IMR-90 (cell line): ENCODE results near the gene AGT. TPM values are rescaled to one million over a fixed set of nuclear protein-coding genes. Genes with fewer than 3 reads are reported as not detected.
A peak's percentile ranks its signal among the peaks of the same experiment; 100 is the strongest.

Experiments used
- ATAC-seq: fragments of 200-7000 bp; cut with Tn5 transposase; 2 replicates; pipeline ENCODE4 v1.9.1; 2020; ENCODE audit warnings: low read depth, mild to moderate bottlenecking, moderate library complexity
- BruUV-seq: library from RNA; stranded (reverse); fragments of 400-500 nt; replicated peaks from 2 replicates; lab custom pipeline; 2021; lab: Mats Ljungman, UMichigan
- CTCF ChIA-PET: fragments of 300-600 bp; formaldehyde crosslinking; extraction: SDS; loops from one replicate; lab custom pipeline; 2021; ENCODE audit warnings: antibody characterized with exemption; lab: Yijun Ruan, JAX
- POLR2A ChIA-PET: fragments of 300-600 bp; sonication (Branson Sonifier 250); formaldehyde crosslinking; loops from one replicate; lab custom pipeline; 2022; ENCODE audit warnings: antibody characterized with exemption; ENCODE audit not compliant: unreplicated experiment; lab: Charles Lee
- DNase-seq: peaks from one replicate; pipeline ENCODE4 v3.0.0; 2013
- H2AFZ ChIP-seq: replicated peaks from 2 replicates; pipeline ENCODE3; 2013; ENCODE audit warnings: low read length, mild to moderate bottlenecking; ENCODE audit not compliant: poor library complexity
- H2AK5ac ChIP-seq: 2 replicates; pipeline ENCODE4 v1.6.1; 2013; ENCODE audit warnings: low read depth, low read length, inconsistent platforms
- H2AK9ac ChIP-seq: replicated peaks from 2 replicates; pipeline ENCODE3; 2013; ENCODE audit warnings: mild to moderate bottlenecking, low read depth, low read length, moderate library complexity; ENCODE audit not compliant: poor library complexity
- H2BK120ac ChIP-seq: 2 replicates; pipeline ENCODE4 v1.6.1; 2013; ENCODE audit warnings: low read depth, low read length, inconsistent platforms
- H2BK15ac ChIP-seq: 3 replicates; pipeline ENCODE4 v1.6.1; 2013; ENCODE audit warnings: low read depth, low read length, inconsistent platforms
- H2BK20ac ChIP-seq: 2 replicates; pipeline ENCODE4 v1.6.1; 2013; ENCODE audit warnings: low read depth, mild to moderate bottlenecking, inconsistent platforms, low read length, moderate library complexity
- H2BK5ac ChIP-seq: 2 replicates; pipeline ENCODE4 v1.6.1; 2013; ENCODE audit warnings: mild to moderate bottlenecking, low read depth, low read length, inconsistent platforms; ENCODE audit not compliant: poor library complexity, severe bottlenecking
- H3K14ac ChIP-seq: replicated peaks from 2 replicates; pipeline ENCODE4 v1.6.1; 2013; ENCODE audit warnings: low read depth, low read length, inconsistent platforms
- H3K18ac ChIP-seq: 2 replicates; pipeline ENCODE4 v1.6.1; 2013; ENCODE audit warnings: low read depth, low read length, control low read depth
- H3K23ac ChIP-seq: 2 replicates; pipeline ENCODE4 v1.6.1; 2013; ENCODE audit warnings: low read depth, low read length, inconsistent platforms
- H3K27ac ChIP-seq: 2 replicates; pipeline ENCODE4 v1.5.1; 2013; ENCODE audit warnings: mild to moderate bottlenecking, control low read depth, low read length; ENCODE audit not compliant: insufficient read depth
- H3K27me3 ChIP-seq: 2 replicates; pipeline ENCODE4 v1.6.1; 2013; ENCODE audit warnings: low read length; ENCODE audit not compliant: control insufficient read depth, insufficient read depth
- H3K36me3 ChIP-seq: 2 replicates; pipeline ENCODE4 v1.6.1; 2013; ENCODE audit warnings: low read length, mixed read lengths; ENCODE audit not compliant: control insufficient read depth, insufficient read depth
- H3K4ac ChIP-seq: 2 replicates; pipeline ENCODE4 v1.6.1; 2013; ENCODE audit warnings: low read depth, low read length, inconsistent platforms
- H3K4me1 ChIP-seq: 2 replicates; pipeline ENCODE4 v1.6.1; 2013; ENCODE audit warnings: low read length, mixed read lengths; ENCODE audit not compliant: control insufficient read depth, insufficient read depth
- H3K4me2 ChIP-seq: 2 replicates; pipeline ENCODE4 v1.6.1; 2013; ENCODE audit warnings: low read depth, mild to moderate bottlenecking, control low read depth, low read length, moderate library complexity
- H3K4me3 ChIP-seq: 2 replicates; pipeline ENCODE4 v1.5.1; 2013; ENCODE audit warnings: low read depth, mild to moderate bottlenecking, control low read depth, low read length, moderate library complexity; ENCODE audit not compliant: insufficient read depth
- H3K56ac ChIP-seq: 2 replicates; pipeline ENCODE4 v1.6.1; 2013; ENCODE audit warnings: low read length, inconsistent platforms; ENCODE audit not compliant: insufficient read depth; ENCODE audit errors: extremely low read depth
- H3K79me1 ChIP-seq, 2 experiments: 2 replicates each; pipeline ENCODE4 v1.6.1; 2013; ENCODE audit warnings: low read length in 2 of 2, inconsistent platforms in 1 of 2, low read depth in 1 of 2
- H3K9ac ChIP-seq: 2 replicates; pipeline ENCODE4 v1.6.1; 2013; ENCODE audit warnings: low read depth, low read length, control low read depth
- H3K9me1 ChIP-seq: 2 replicates; pipeline ENCODE4 v1.6.1; 2013; ENCODE audit warnings: low read length, inconsistent platforms; ENCODE audit not compliant: insufficient read depth
- H3K9me3 ChIP-seq: 2 replicates; pipeline ENCODE4 v1.6.1; 2013; ENCODE audit warnings: low read length; ENCODE audit not compliant: control insufficient read depth, insufficient read depth
- H4K20me1 ChIP-seq: 2 replicates; pipeline ENCODE4 v1.6.1; 2013; ENCODE audit warnings: low read length, inconsistent platforms; ENCODE audit not compliant: insufficient read depth
- H4K5ac ChIP-seq: 2 replicates; pipeline ENCODE4 v1.6.1; 2013; ENCODE audit warnings: mild to moderate bottlenecking, low read depth, low read length, control low read depth
- H4K8ac ChIP-seq, 2 experiments: 2 replicates each; pipeline ENCODE4 v1.6.1; 2013; ENCODE audit warnings: low read depth in 2 of 2, low read length in 2 of 2, control low read depth in 1 of 2, inconsistent platforms in 1 of 2
- H4K91ac ChIP-seq: 2 replicates; pipeline ENCODE4 v1.6.1; 2013; ENCODE audit warnings: low read depth, low read length, inconsistent platforms; ENCODE audit not compliant: insufficient read depth
- BHLHE40 ChIP-seq: fragments of 150-350 bp; IDR thresholded peaks from 2 replicates; pipeline ENCODE4 v1.6.1; 2016; ENCODE audit warnings: mild to moderate bottlenecking, low read depth, low read length
- CEBPB ChIP-seq: IDR thresholded peaks from 2 replicates; pipeline ENCODE4 v1.6.1; 2012; ENCODE audit warnings: low read depth, low read length, improper control_type of control experiment
- CHD1 ChIP-seq: IDR thresholded peaks from 2 replicates; pipeline ENCODE4 v1.6.1; 2012; ENCODE audit warnings: low read depth, low read length, improper control_type of control experiment
- CTCF ChIP-seq: conservative IDR thresholded peaks from 2 replicates; pipeline ENCODE4 v1.5.1; 2012; ENCODE audit warnings: mild to moderate bottlenecking, low read depth, low read length, improper control_type of control experiment
- ELK1 ChIP-seq: fragments of 150-350 bp; IDR thresholded peaks from 2 replicates; pipeline ENCODE4 v1.6.1; 2016; ENCODE audit warnings: low read depth, mild to moderate bottlenecking, low read length, moderate library complexity, borderline replicate concordance
- FOS ChIP-seq: fragments of 150-350 bp; IDR thresholded peaks from 2 replicates; pipeline ENCODE4 v1.6.1; 2016; ENCODE audit warnings: low read depth, low read length
- MAFK ChIP-seq: IDR thresholded peaks from 2 replicates; pipeline ENCODE4 v1.6.1; 2012; ENCODE audit warnings: low read depth, low read length, improper control_type of control experiment
- MAZ ChIP-seq: IDR thresholded peaks from 2 replicates; pipeline ENCODE4 v1.6.1; 2012; ENCODE audit warnings: low read depth, mild to moderate bottlenecking, low read length, improper control_type of control experiment, moderate library complexity, borderline replicate concordance
- MXI1 ChIP-seq: IDR thresholded peaks from 2 replicates; pipeline ENCODE4 v1.6.1; 2012; ENCODE audit warnings: low read depth, mild to moderate bottlenecking, low read length, moderate library complexity, borderline replicate concordance
- NFE2L2 ChIP-seq: fragments of 150-350 bp; IDR thresholded peaks from 2 replicates; pipeline ENCODE4 v1.6.1; 2016; ENCODE audit warnings: low read depth, mild to moderate bottlenecking, low read length
- POLR2A ChIP-seq: IDR thresholded peaks from 2 replicates; pipeline ENCODE4 v1.6.1; 2012; ENCODE audit warnings: mild to moderate bottlenecking, low read depth, low read length
- RAD21 ChIP-seq: IDR thresholded peaks from 2 replicates; pipeline ENCODE4 v1.6.1; 2012; ENCODE audit warnings: low read length, improper control_type of control experiment
- RCOR1 ChIP-seq: IDR thresholded peaks from 2 replicates; pipeline ENCODE4 v1.6.1; 2012; ENCODE audit warnings: mild to moderate bottlenecking, low read length, improper control_type of control experiment; ENCODE audit not compliant: insufficient replicate concordance
- RFX5 ChIP-seq: IDR thresholded peaks from 2 replicates; pipeline ENCODE4 v1.8.0; 2012; ENCODE audit warnings: low read depth, mild to moderate bottlenecking, low read length, moderate library complexity
- SMC3 ChIP-seq: fragments of 150-350 bp; IDR thresholded peaks from 2 replicates; pipeline ENCODE4 v1.6.1; 2016; ENCODE audit warnings: low read depth, mild to moderate bottlenecking, antibody characterized with exemption, low read length, moderate library complexity
- USF2 ChIP-seq: fragments of 150-350 bp; IDR thresholded peaks from 2 replicates; pipeline ENCODE4 v1.6.1; 2017; ENCODE audit warnings: mild to moderate bottlenecking, antibody characterized with exemption, low read length, low read depth
- WGBS, 2 experiments: methylation state at CpG; one replicate each; pipeline versions ENCODE4 v1.1.5 to v1.1.7; 2013; ENCODE audit warnings: missing lambda C conversion rate in 2 of 2; ENCODE audit not compliant: insufficient read length in 1 of 2; ENCODE audit errors: extremely low coverage in 2 of 2; 5-methylcytosine and 5-hydroxymethylcytosine counted together
- dilution Hi-C: fragments of 300-500 bp; cut with HindIII; formaldehyde crosslinking; loops from one replicate; pipeline ENCODE4 v1.14.3; 2018; ENCODE audit warnings: low sequenced_read_pairs; ENCODE audit not compliant: unreplicated experiment
- in situ Hi-C: fragments of 300-500 bp; cut with MboI; formaldehyde crosslinking; loops from 3 replicates; pipeline ENCODE4 v1.14.3; 2019; ENCODE audit warnings: low sequenced_read_pairs, inconsistent platforms, mixed read lengths
- intact Hi-C: fragments of 100-400 bp; cut with micrococcal nuclease; formaldehyde crosslinking; loops from 2 replicates; pipeline ENCODE4 v1.10.0; 2022
- polyA plus RNA-seq, 3 experiments: library from polyadenylated mRNA; depleted of rRNA; stranded (reverse); fragments of >200 nt; gene quantifications; 2 replicates each; pipeline ENCODE4 v1.2.3, GENCODE V29; 2012; ENCODE audit warnings: low replicate concordance in 1 of 3
- total RNA-seq: library from RNA; depleted of rRNA; stranded (reverse); fragments of >200 nt; gene quantifications from 2 replicates; pipeline ENCODE4 v1.2.3, GENCODE V29; 2012

AGT gene
- total and polyA plus RNA-seq, 2 of the 4 experiments (the other 2 are of a cell fraction) = 0.18 to 0.34 TPM

- Histone ChIP-seq H2BK15ac (no peak overlapping the region), H3K4me3 (no peak overlapping the region), H3K9me1 (no peaks in the 10 kb centered on the region), H3K36me3 (no peaks in the 10 kb centered on the region), H3K4ac (no peak overlapping the region), H4K5ac (no peak overlapping the region), H4K91ac (no peak overlapping the region), H4K20me1 (no peaks in the 10 kb centered on the region), H4K8ac (no peak overlapping the region), H3K27me3 (peaks cover 6% of the 10 kb centered on the region), H3K79me1 (no peaks in the 10 kb centered on the region), H3K4me1 (no peaks in the 10 kb centered on the region), H3K56ac (no peak overlapping the region), H2AK9ac (no peak overlapping the region), H3K27ac (no peak overlapping the region), H3K14ac (no peak overlapping the region), H2BK5ac (no peak overlapping the region), H3K9ac (no peak overlapping the region), H2AFZ (peak overlapping the region; percentile 19), H2BK120ac (no peak overlapping the region), H2BK20ac (no peak overlapping the region), H3K4me2 (no peak overlapping the region), H3K18ac (no peak overlapping the region), H3K23ac (no peak overlapping the region), H3K9me3 (no peaks in the 10 kb centered on the region), H2AK5ac (no peak overlapping the region)
- intact Hi-C loops = no loop called here
- TF ChIP-seq NFE2L2 = no peak
- no peak for TF ChIP-seq MXI1
- TF ChIP-seq MAZ = no peak
- no peak for TF ChIP-seq USF2
- TF ChIP-seq MAFK = no peak
- no peak for TF ChIP-seq CHD1
- no peak for TF ChIP-seq CTCF
- no peak for TF ChIP-seq FOS
- TF ChIP-seq RCOR1 = no peak
- no peak for TF ChIP-seq ELK1
- no peak for TF ChIP-seq POLR2A
- no peak for TF ChIP-seq BHLHE40
- TF ChIP-seq CEBPB = no peak
- no peak for TF ChIP-seq SMC3
- TF ChIP-seq RFX5 = no peak
- TF ChIP-seq RAD21 = no peak
- in situ Hi-C loops = no loop called here
- DNase-seq = no peak
- POLR2A ChIA-PET = no interaction called here
- 89% methylated on average over 3 of the region's 8 CpGs; no CpG with 5 or more reads in 1 of the 2 experiments for WGBS, 2 experiments
- dilution Hi-C loops = no loop called here
- ATAC-seq = no peak
- CTCF ChIA-PET = no interaction called here
- BruUV-seq = no TSS peak
These were observed 10.1 kb downstream of the AGT start for GRCh38 chr1:230703679-230704385.
